Measurements from ENCODE around the gene SURF2. TPM values are rescaled to one million over a fixed set of nuclear protein-coding genes. Genes with fewer than 3 reads are reported as not detected.

SURF2 gene
- total and polyA plus RNA-seq, 2 experiments from 2014 or later: 39.9 to 104 TPM

DNA sequence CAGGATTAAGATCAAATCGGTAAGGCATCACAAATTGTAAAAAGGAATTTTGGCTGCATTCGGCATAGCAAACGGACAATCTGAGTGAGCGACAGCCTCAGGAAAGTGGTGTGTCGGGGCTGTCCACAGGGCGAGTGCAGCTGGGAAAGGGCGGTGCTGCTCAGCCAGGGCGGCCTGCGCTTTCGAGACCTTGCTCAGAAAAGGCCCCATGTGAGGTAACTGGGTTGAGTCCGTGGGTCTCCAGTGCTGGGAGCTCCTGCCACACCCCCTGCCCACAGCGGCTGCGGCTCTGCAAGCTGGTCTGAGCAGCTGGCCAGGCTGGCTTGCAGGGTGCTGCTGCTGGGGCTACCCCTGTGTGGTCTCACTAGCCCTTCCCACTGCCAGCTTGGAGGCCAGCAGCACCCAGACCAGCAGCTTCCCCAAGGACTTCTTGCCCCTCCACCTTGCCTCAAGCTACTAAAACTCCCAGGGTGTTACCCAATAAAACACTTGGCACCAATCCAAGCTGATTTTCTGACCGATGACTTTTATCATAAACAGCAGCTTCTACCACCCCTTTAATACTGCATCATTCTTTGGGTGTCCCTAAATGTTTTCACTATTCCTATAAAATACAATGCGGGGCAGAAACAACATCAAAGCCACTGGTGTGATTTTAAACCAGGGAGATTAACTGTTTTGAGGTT, 6.2 kb downstream of the SURF2 start (continued):
- TF ChIP-seq, protein P1, sequence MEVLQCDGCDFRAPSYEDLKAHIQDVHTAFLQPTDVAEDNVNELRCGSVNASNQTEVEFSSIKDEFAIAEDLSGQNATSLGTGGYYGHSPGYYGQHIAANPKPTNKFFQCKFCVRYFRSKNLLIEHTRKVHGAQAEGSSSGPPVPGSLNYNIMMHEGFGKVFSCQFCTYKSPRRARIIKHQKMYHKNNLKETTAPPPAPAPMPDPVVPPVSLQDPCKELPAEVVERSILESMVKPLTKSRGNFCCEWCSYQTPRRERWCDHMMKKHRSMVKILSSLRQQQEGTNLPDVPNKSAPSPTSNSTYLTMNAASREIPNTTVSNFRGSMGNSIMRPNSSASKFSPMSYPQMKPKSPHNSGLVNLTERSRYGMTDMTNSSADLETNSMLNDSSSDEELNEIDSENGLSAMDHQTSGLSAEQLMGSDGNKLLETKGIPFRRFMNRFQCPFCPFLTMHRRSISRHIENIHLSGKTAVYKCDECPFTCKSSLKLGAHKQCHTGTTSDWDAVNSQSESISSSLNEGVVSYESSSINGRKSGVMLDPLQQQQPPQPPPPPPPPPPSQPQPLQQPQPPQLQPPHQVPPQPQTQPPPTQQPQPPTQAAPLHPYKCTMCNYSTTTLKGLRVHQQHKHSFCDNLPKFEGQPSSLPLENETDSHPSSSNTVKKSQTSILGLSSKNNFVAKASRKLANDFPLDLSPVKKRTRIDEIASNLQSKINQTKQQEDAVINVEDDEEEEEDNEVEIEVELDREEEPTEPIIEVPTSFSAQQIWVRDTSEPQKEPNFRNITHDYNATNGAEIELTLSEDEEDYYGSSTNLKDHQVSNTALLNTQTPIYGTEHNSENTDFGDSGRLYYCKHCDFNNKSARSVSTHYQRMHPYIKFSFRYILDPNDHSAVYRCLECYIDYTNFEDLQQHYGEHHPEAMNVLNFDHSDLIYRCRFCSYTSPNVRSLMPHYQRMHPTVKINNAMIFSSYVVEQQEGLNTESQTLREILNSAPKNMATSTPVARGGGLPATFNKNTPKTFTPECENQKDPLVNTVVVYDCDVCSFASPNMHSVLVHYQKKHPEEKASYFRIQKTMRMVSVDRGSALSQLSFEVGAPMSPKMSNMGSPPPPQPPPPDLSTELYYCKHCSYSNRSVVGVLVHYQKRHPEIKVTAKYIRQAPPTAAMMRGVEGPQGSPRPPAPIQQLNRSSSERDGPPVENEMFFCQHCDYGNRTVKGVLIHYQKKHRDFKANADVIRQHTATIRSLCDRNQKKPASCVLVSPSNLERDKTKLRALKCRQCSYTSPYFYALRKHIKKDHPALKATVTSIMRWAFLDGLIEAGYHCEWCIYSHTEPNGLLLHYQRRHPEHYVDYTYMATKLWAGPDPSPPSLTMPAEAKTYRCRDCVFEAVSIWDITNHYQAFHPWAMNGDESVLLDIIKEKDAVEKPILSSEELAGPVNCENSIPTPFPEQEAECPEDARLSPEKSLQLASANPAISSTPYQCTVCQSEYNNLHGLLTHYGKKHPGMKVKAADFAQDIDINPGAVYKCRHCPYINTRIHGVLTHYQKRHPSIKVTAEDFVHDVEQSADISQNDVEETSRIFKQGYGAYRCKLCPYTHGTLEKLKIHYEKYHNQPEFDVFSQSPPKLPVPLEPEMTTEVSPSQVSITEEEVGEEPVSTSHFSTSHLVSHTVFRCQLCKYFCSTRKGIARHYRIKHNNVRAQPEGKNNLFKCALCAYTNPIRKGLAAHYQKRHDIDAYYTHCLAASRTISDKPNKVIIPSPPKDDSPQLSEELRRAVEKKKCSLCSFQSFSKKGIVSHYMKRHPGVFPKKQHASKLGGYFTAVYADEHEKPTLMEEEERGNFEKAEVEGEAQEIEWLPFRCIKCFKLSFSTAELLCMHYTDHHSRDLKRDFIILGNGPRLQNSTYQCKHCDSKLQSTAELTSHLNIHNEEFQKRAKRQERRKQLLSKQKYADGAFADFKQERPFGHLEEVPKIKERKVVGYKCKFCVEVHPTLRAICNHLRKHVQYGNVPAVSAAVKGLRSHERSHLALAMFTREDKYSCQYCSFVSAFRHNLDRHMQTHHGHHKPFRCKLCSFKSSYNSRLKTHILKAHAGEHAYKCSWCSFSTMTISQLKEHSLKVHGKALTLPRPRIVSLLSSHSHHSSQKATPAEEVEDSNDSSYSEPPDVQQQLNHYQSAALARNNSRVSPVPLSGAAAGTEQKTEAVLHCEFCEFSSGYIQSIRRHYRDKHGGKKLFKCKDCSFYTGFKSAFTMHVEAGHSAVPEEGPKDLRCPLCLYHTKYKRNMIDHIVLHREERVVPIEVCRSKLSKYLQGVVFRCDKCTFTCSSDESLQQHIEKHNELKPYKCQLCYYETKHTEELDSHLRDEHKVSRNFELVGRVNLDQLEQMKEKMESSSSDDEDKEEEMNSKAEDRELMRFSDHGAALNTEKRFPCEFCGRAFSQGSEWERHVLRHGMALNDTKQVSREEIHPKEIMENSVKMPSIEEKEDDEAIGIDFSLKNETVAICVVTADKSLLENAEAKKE (CRISPR knock-in tag; IDR thresholded peaks at IDR 0.05): no peak
- TF ChIP-seq EZH2 (IDR thresholded peaks at IDR 0.05; ENCODE audit: low read depth, unreplicated experiment): no peak
- TF ChIP-seq CREB1 (CRISPR knock-in tag; IDR thresholded peaks at IDR 0.05; ENCODE audit: low read depth): no peak
- no peak for TF ChIP-seq ZNF114 (CRISPR knock-in tag; IDR thresholded peaks at IDR 0.05)
- TF ChIP-seq, protein P2, sequence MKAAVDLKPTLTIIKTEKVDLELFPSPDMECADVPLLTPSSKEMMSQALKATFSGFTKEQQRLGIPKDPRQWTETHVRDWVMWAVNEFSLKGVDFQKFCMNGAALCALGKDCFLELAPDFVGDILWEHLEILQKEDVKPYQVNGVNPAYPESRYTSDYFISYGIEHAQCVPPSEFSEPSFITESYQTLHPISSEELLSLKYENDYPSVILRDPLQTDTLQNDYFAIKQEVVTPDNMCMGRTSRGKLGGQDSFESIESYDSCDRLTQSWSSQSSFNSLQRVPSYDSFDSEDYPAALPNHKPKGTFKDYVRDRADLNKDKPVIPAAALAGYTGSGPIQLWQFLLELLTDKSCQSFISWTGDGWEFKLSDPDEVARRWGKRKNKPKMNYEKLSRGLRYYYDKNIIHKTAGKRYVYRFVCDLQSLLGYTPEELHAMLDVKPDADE (IDR thresholded peaks at IDR 0.05): no peak
- no peak for TF ChIP-seq POLR2AphosphoS5 (IDR thresholded peaks at IDR 0.05; ENCODE audit: low read depth)
- TF ChIP-seq, protein P3, sequence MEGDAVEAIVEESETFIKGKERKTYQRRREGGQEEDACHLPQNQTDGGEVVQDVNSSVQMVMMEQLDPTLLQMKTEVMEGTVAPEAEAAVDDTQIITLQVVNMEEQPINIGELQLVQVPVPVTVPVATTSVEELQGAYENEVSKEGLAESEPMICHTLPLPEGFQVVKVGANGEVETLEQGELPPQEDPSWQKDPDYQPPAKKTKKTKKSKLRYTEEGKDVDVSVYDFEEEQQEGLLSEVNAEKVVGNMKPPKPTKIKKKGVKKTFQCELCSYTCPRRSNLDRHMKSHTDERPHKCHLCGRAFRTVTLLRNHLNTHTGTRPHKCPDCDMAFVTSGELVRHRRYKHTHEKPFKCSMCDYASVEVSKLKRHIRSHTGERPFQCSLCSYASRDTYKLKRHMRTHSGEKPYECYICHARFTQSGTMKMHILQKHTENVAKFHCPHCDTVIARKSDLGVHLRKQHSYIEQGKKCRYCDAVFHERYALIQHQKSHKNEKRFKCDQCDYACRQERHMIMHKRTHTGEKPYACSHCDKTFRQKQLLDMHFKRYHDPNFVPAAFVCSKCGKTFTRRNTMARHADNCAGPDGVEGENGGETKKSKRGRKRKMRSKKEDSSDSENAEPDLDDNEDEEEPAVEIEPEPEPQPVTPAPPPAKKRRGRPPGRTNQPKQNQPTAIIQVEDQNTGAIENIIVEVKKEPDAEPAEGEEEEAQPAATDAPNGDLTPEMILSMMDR (conservative IDR thresholded peaks at IDR 0.05; ENCODE audit: low read depth in 2 of 2): no peak
